GM21528 (cell line): ENCODE measurements around the gene ZNF654.
"Not testable (repeated sequence)": the region's sequence is repeated elsewhere in the genome, so short reads cannot be mapped to it uniquely, and the experiment has no call there.

Experiments
- ATAC-seq: cut with Tn5 transposase; IDR thresholded peaks from one replicate; pipeline ENCODE4 v1.9.1; 2021; ENCODE audit warnings: mild to moderate bottlenecking, moderate library complexity; ENCODE audit not compliant: unreplicated experiment, low FRiP score

Gene ZNF654

GRCh38 chr3:88058581-88059379 lies at the start of gene ZNF654, which contains the start of gene CGGBP1:
TSS of gene ZNF654 (plus strand) at chr3:88059255. CDS start at chr3:88059320, 65 bp downstream.
TSS of gene CGGBP1 (minus strand) at chr3:88059005. CDS start at chr3:88055976, 3,029 bp downstream.
- ATAC-seq: peak; percentile 97

DNA sequence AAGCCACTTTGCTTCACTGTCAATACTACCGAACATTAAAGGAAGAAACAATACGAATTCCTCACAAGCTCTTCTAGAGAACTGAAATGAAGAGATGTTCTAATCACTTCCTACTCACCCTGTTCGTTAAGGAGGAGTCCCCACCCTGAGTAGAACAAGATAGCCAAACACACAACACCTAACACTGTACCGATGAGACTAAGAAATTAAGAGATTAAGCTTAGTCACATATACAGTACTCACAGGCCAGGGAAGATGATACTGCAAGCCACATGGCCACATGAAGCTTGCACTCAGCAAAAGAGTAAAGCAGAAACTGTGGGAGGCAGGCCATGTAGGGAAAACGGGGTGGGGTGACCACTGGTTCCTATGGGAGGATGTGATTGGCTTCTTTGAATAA lies 48.2 kb upstream of the ZNF654 start:
- no peak for ATAC-seq

- ATAC-seq: no peak
These were observed 45.5 kb upstream of the ZNF654 start for GRCh38 chr3:88013592-88013991.

DNA sequence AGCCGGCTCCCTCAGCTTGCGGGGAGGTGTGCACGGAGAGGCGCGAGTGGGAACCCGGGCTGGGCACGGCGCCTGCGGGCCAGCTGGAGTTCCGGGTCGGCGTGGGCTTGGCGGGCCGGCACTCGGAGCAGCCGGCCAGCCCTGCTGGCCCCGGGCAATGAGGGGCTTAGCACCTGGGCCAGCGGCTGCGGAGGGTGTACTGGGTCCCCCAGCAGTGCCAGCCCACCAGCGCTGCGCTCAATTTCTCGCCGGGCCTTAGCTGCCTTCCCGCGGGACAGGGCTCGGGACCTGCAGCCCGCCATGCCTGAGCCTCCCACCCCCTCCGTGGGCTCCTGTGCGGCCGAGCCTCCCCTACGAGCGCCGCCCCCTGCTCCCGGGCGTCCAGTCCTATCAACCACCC lies 43.4 kb upstream of the ZNF654 start:
- not testable (repeated sequence) for ATAC-seq

GRCh38 chr3:88019024-88019423 lies 40.0 kb upstream of the ZNF654 start:
- peak; percentile 97 for ATAC-seq

DNA sequence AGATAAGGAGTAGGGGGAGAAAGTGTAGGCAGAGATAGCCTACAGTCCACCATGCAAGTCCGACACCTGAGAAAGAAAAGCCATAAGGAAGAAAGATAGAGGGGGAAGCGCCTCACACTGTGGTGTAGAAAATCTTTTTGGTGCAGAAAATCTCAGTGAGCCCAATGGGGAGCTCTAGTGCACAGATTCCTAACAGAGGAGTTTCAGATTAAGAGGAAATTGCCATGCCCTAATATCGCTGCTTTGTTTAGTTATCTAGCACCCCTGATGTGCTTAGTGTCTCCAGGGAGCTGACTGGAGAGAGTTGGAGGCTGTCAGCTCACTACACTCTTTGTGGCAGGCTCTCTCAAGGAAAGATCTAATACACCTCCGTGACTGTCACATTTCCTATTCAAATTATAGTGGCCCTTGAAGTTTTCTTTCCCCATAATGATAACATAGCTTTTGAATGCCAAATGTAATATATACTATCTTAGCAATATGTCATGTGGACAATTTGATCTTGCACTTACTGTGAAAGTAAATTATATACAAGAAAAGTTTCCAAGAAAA lies 34.0 kb upstream of the ZNF654 start:
- ATAC-seq: no peak

GRCh38 chr3:88028876-88029275 lies 30.2 kb upstream of the ZNF654 start:
- ATAC-seq: no peak

- no peak for ATAC-seq
These were observed 28.8 kb upstream of the ZNF654 start for GRCh38 chr3:88030210-88030609.

DNA sequence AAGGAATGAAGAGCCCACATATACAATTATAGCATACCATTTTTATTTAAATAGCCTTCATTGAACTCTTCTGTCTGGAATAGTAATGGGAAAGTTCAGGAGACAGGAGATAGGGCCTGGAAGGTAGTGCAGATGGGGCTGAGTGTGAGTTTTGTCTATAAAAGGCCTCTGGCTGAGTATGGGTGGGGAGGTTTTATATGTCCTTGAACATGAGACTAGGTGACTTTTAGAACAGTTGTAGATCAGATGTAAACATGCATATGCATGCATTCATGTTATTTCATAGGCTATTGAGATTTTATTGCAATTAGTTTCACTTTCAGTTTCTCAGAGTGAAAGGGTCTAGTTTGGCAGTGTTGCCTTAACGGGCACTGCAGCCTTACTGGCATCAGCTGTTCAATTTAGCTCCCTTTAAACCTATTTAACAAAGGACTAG lies 27.4 kb upstream of the ZNF654 start:
- peak; percentile 87 for ATAC-seq

- ATAC-seq: no peak
These were observed 26.8 kb upstream of the ZNF654 start for GRCh38 chr3:88032245-88032644.

- ATAC-seq: no peak
These were observed 26.0 kb upstream of the ZNF654 start for GRCh38 chr3:88033079-88033478.

DNA sequence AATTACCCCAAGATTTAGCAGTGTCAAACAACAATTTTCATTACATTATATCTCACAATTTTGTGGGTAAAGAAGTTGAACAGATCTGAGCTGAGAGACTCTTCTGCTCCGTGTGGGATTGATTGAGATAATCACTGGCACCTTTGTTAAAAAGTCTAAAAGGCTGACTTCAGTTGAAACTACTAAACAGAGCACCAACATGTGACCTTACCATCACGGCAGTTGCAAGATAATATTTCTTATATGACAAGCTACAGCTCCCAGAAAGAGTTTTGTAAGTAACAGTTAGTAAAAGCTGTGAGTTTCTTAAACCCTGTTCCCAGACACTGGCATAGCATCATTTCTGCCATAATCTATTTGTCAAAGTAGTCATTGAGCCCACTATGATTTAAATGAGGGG lies 25.2 kb upstream of the ZNF654 start:
- ATAC-seq: no peak

GRCh38 chr3:88034491-88035275 lies 24.4 kb upstream of the ZNF654 start:
- ATAC-seq: no peak

GRCh38 chr3:88036221-88036620 lies 22.8 kb upstream of the ZNF654 start:
- ATAC-seq: no peak

GRCh38 chr3:88038566-88038965 lies 20.5 kb upstream of the ZNF654 start:
- no peak for ATAC-seq

GRCh38 chr3:88040529-88040928 lies 18.5 kb upstream of the ZNF654 start:
- no peak for ATAC-seq

GRCh38 chr3:88041005-88041404 lies 18.1 kb upstream of the ZNF654 start:
- ATAC-seq: no peak

DNA sequence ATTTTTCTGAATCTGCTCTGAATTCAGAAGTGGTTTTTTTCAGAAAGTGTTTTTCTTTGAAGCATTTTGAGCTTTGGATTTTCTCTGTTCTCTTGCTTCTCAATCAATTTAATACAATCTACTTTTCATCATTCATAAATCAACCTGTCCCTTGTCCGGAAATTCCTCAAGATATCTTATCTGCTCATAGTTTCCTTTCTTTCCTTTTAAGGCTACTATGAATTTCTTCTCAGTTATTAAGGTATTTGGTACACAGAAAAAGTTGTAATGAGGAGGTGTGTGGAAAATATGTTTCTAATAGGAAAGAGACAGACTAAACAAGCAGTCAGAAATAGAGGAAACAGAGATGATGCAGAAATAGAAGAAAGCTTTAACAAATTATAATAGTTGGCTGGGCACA lies 14.6 kb upstream of the ZNF654 start:
- no peak for ATAC-seq

- ATAC-seq: no peak
These were observed 12.3 kb upstream of the ZNF654 start for GRCh38 chr3:88046766-88047165.

DNA sequence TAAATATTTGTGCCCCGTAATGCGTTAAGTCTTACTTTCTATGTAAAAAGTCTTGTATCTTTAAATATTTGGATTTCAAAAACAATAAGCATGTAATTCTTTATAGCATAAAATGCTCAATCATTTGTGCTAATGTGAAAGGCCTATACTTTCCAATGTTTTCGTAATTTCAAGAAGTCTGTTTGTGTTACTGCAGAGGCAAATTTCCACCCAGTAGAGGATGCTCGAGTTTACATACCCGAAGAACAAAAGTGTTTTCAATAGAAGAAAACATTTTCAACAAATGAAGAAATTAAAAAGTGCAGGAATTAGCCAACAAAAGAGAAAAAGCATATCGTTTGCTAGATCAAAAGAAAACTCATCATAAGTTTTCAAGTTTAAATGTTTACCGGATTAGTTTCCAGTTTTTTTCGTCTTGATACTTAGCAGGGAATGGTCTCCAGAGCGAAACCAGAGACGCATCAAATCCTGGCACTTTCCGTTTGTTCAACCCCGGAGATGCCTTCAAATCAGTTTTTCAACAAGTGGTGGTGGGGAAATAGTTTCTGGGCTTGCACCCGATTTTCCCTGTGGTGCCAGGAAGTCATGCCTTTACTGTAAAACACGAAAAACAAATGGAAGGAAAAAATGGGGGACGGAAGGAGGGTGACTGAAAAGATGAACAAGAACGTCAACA lies 1.3 kb upstream of the ZNF654 start:
- no peak for ATAC-seq

DNA sequence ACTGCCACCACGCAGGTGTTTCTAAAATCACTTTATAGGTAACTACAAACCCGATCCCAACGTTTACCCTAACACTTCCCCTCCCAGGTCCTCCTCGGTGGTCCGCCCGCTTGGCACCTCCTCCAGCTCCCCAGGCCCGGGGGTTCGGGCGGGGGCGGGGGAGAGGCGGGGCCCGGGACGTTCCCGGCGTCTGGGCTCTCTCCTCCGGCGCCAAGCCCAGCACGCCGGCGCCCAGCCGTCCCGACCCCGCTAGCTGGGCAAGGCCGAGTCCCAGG lies 812 bp upstream of the ZNF654 start:
- ATAC-seq: peak; percentile 27
